ENCODE measurements around the gene RIMKLA. TPM values are rescaled to one million over a fixed set of nuclear protein-coding genes. Genes with fewer than 3 reads are reported as not detected.

Gene RIMKLA
- total RNA-seq, 2 experiments from 2014 or later = not detected

DNA sequence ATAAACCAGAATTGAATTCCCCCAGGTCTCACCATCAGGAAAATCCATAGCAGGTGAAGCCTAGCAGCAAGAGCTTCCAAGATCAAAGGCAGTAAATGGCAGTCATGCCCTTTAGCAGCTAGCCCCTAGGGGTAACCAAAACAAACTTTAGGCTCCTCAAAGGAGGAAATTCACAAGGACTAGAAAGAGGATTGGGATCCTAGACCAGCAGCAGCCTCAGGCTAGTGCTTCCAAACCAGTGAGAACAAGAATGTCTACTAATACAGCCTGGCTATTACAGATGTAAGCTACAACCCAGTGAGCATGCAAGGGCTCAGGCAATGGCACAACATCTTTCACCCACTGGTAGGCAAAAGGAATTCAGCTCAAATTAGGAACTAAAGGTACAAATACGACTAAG, 11.1 kb upstream of the RIMKLA start:
- Histone ChIP-seq H2AFZ (ENCODE audit: low read length) (no peak overlapping the region), H3K79me2 (ENCODE audit: insufficient read depth, low read depth, low read length) (no peaks in the 10 kb centered on the region), H3K4me3 (ENCODE audit: low read depth, low read length, poor library complexity, severe bottlenecking) (no peak overlapping the region), H3K9me3 (ENCODE audit: low read length) (no peaks in the 10 kb centered on the region), H3K9me2 (ENCODE audit: insufficient read depth, low read length) (no peaks in the 10 kb centered on the region), H3K4me1 (ENCODE audit: insufficient read depth, low read length, poor library complexity, severe bottlenecking) (no peaks in the 10 kb centered on the region), H3K4me2 (ENCODE audit: low read length) (no peak overlapping the region), H3K36me3 (ENCODE audit: insufficient read depth, low read length) (no peaks in the 10 kb centered on the region), H4K20me1 (ENCODE audit: insufficient read depth, low read length) (no peaks in the 10 kb centered on the region), H3K27ac (ENCODE audit: low read depth, low read length, poor library complexity, severe bottlenecking) (no peak overlapping the region)
- POLR2A ChIA-PET = no interaction called here
- no peak for DNase-seq (ENCODE audit: low spot score)
- no peak for TF ChIP-seq CTCF (conservative IDR thresholded peaks at IDR 0.05; ENCODE audit: low read length)
- TF ChIP-seq EZH2phosphoT487 (IDR thresholded peaks at IDR 0.05; ENCODE audit: borderline replicate concordance, low read depth, low read length) = no peak
- CTCF ChIA-PET (ENCODE audit: unreplicated experiment) = no interaction called here
- BruUV-seq (replicated peaks) = no TSS peak
- intact Hi-C loops (cut with micrococcal nuclease; ENCODE audit: unreplicated experiment) = no loop called here

DNA sequence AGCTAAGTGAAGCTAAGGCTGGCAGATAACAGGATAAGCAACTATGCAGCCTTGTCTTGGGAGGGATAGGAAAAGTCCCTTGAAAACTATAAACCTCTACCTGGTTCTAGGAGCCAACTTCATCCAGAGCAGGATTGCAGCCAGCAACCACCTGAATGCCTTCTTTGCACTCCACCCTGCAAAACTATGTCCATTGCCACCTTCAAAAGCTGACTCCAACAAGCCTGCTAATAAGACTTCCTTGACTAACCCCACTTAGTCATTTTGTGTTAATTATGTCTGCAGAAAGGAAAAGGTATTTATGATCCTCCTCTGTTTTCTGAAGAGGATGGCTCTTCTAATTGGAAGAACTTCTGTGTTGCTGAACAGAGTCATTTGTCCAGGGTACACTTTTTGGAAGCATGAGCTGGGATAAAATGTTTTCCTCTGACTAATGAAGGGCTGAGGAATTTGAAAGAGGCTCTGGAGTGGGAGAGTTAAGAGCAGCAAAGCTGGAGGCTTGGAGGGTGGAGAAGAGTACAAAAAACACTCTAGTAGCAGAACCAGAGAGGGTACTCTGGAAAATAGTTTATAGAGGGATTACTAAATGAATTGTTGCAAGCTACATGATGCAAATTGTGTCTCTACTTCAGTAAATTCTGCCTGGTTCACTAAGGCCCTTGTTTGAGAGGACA, 9.6 kb upstream of the RIMKLA start:
- Histone ChIP-seq H4K20me1 (ENCODE audit: insufficient read depth, low read length) (no peaks in the 10 kb centered on the region), H3K9me3 (ENCODE audit: low read length) (no peaks in the 10 kb centered on the region), H2AFZ (ENCODE audit: low read length) (no peak overlapping the region), H3K4me3 (ENCODE audit: low read depth, low read length, poor library complexity, severe bottlenecking) (no peak overlapping the region), H3K4me1 (ENCODE audit: insufficient read depth, low read length, poor library complexity, severe bottlenecking) (no peaks in the 10 kb centered on the region), H3K4me2 (ENCODE audit: low read length) (no peak overlapping the region), H3K27ac (ENCODE audit: low read depth, low read length, poor library complexity, severe bottlenecking) (no peak overlapping the region), H3K9me2 (ENCODE audit: insufficient read depth, low read length) (no peaks in the 10 kb centered on the region), H3K79me2 (ENCODE audit: insufficient read depth, low read depth, low read length) (no peaks in the 10 kb centered on the region), H3K36me3 (ENCODE audit: insufficient read depth, low read length) (no peaks in the 10 kb centered on the region)
- POLR2A ChIA-PET = interaction anchor here (0.6 kb wide), 1 partner anchor 1791 kb away, joined by 3 read pairs; no protein-coding TSS in a partner anchor
- TF ChIP-seq EZH2phosphoT487 (IDR thresholded peaks at IDR 0.05; ENCODE audit: borderline replicate concordance, low read depth, low read length) = no peak
- no peak for TF ChIP-seq CTCF (conservative IDR thresholded peaks at IDR 0.05; ENCODE audit: low read length)
- CTCF ChIA-PET (ENCODE audit: unreplicated experiment) = no interaction called here
- no peak for DNase-seq (ENCODE audit: low spot score)
- intact Hi-C loops (cut with micrococcal nuclease; ENCODE audit: unreplicated experiment) = no loop called here
- BruUV-seq (replicated peaks) = no TSS peak

GRCh38 chr1:42372796-42373195, 7.8 kb upstream of the RIMKLA start:
- DNase-seq (ENCODE audit: low spot score) = no peak
- BruUV-seq (replicated peaks) = no TSS peak
- no peak overlapping the region for H2AFZ ChIP-seq (ENCODE audit: low read length)
- H3K27ac ChIP-seq (ENCODE audit: low read depth, low read length, poor library complexity, severe bottlenecking) = no peak overlapping the region
- ChIA-PET POLR2A (interaction anchor here (0.8 kb wide), 1 partner anchor 130 kb away, joined by 3 read pairs; no protein-coding TSS in a partner anchor), CTCF (ENCODE audit: unreplicated experiment) (no interaction called here)
- H3K36me3 ChIP-seq (ENCODE audit: insufficient read depth, low read length) = no peaks in the 10 kb centered on the region
- H4K20me1 ChIP-seq (ENCODE audit: insufficient read depth, low read length) = no peaks in the 10 kb centered on the region
- no peaks in the 10 kb centered on the region for H3K4me1 ChIP-seq (ENCODE audit: insufficient read depth, low read length, poor library complexity, severe bottlenecking)
- no peaks in the 10 kb centered on the region for H3K9me2 ChIP-seq (ENCODE audit: insufficient read depth, low read length)
- intact Hi-C loops (cut with micrococcal nuclease; ENCODE audit: unreplicated experiment) = no loop called here
- H3K4me3 ChIP-seq (ENCODE audit: low read depth, low read length, poor library complexity, severe bottlenecking) = no peak overlapping the region
- H3K9me3 ChIP-seq (ENCODE audit: low read length) = no peaks in the 10 kb centered on the region
- TF ChIP-seq EZH2phosphoT487 (IDR thresholded peaks at IDR 0.05; ENCODE audit: borderline replicate concordance, low read depth, low read length) = no peak
- TF ChIP-seq CTCF (conservative IDR thresholded peaks at IDR 0.05; ENCODE audit: low read length) = no peak
- H3K79me2 ChIP-seq (ENCODE audit: insufficient read depth, low read depth, low read length) = no peaks in the 10 kb centered on the region
- no peak overlapping the region for H3K4me2 ChIP-seq (ENCODE audit: low read length)
